ENCODE data around the gene GBP3.
"Not testable (repeated sequence)": the region's sequence is repeated elsewhere in the genome, so short reads cannot be mapped to it uniquely, and the experiment has no call there.

Gene GBP3

DNA sequence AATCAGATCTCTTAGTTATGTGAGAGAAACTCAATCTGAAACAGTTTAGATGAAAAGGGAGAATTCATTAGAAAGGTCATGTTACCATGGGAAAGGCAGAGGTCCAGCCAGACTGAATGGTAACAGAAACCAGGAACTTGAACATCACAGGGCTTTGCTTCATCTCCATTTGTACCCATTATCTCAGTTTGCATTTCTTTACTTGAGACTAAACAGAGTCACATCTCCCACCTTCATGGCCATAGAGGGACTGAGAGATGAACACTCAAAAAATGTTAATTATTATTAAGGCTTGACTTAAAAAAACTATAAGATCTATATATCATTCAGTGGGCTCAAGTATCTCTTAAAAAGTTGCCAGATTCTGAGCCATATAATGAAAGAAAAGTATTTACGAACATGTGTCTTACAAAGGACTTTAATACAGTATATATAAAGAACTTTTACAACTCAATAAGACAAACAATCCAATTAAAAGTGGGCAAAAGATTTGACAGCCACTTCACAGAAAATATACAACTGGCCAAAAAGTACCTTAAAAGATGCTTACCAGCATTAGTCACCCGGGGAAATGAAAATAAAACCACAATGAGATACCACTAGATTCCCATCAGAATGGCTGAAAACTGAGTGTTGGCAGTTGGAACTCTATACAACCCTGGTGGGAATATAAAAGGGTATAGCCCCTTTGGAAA lies 43.5 kb downstream of the GBP3 start:
- peak; percentile 32 for DNase-seq (ENCODE audit: low spot score)

DNA sequence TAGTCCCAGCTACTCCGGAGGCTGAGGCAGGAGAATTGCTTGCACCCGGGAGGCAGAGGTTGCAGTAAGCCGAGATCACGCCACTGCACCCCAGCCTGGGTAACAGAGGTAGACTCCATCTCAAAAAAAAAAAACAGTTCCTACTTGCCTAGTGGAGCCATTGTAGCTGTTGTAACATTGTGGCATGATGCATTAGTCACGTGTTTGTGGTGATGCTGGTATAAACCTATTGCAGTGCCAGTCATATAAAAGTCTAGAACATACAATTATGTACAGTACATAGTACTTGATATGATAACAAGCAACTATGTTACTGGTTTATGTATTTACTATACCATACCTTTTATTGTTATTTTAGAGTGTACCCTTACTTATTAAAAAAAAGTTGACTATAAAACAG lies 46.4 kb downstream of the GBP3 start:
- no peak for DNase-seq (ENCODE audit: low spot score)

DNA sequence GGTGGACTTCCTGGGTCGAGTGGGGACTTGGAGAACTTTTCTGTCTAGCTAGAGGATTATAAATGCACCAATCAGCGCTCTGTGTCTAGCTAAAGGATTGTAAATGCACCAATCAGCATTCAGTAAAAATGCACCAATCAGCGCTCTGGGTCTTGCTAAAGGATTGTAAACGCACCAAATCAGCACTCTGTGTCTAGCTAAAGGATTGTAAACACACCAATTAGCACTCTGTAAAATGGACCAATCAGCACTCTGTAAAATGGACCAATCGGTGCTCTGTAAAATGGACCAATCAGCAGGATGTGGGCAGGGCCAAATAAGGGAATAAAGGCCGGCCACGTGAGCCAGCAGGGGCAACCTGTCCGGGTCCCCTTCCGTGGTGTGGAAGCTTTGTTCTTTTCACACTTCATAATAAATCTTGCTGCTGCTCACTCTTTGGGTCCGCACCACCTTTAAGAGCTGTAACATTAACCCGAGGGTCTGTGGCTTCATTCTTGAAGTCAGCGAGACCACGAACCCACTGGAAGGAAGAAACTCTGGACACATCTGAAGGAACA lies 48.0 kb downstream of the GBP3 start:
- not testable (repeated sequence) for DNase-seq (ENCODE audit: low spot score)

DNA sequence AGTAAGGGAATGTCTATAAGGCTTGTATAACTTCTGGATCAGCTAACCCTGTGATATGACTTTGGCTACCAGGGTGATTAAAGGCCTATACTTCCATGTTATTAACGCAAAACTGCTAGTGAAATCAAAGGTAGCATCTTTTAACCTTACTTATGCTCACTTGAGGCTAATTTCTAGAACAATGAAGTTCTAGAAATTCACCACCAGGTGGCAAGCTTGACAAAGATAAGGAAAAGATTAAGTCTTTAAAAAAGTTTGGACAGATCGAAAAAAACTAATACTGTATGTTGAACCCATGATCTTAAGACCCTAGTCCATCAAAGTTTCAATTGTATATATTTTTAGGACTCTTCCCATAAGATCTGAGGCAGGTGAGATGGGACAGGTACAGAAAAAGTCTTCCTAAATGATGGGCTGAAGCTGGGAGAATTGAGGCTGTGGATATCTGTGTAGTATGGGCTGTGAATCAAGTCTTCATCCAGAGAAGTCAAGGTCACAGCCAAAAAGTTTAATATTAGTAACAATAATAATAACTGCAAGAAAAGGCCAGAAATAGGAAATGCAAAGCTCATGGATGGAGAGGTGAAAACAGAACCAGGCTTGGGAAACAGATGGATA lies 49.0 kb downstream of the GBP3 start:
- DNase-seq (ENCODE audit: low spot score) = peak; percentile 42

DNA sequence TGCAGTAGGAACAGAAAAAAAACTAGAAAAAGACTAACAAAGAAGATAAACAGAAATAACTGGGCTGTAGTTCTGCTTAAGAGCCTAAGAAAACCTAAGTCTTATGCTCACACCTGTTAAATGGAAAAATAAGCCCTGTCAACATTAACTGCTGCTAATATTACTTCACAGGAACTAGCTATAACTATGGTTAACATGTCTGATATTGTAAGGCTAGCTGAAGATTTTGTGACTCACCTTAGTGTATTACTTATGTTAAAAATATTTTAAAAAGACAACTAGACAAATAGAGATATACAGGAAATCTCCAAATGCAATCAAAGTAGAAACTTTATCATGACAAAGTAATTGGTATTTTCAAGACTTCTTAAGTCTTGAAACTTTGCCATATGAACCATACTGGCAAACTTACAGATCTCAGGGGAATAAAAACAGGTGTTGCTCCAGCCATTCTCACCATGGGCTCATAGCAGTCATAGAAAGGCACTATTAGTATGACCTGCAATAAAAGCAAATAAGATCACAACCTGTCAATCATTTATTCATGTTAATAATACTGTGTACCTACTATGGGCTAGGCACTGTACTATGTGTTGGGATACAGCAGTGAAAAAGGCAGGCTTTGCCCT lies 60.9 kb downstream of the GBP3 start:
- DNase-seq (ENCODE audit: low spot score) = no peak

DNA sequence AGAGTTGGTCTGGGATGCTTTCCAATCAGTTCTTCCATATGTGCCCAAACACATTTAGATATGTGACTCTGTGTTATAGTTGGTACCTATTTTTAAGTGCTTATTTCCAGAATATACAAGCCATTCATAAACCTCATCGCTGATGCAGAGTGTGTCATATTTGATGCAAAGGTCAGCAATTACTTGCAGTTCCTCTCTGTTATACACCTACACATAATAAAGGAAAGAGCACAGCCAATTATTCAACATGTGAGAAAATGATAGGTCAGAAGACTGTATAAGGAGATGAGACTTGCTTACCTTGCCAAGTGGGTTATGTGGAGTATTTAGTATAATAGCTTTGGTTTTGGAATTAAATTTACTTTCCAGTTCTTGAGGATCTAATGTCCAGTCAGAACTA lies 61.6 kb downstream of the GBP3 start:
- no peak for DNase-seq (ENCODE audit: low spot score)

All from activated CD4-positive, alpha-beta T cell treated with anti-CD3 and anti-CD28 coated beads, Interleukin-2, Interleukin-4, amounts not matched to agents 100 ng/mL and 50 ng/mL, durations not matched to agents 16 hours and 8 hours (primary cell).